Measurements from ENCODE around the gene RAF1. TPM values are rescaled to one million over a fixed set of nuclear protein-coding genes. Genes with fewer than 3 reads are reported as not detected.

RAF1 gene
- total and polyA plus RNA-seq, 2 of the 13 experiments (the other 11 are each of a cell fraction or from before 2014, with no cell fraction given) = 72.2 to 91.4 TPM

DNA sequence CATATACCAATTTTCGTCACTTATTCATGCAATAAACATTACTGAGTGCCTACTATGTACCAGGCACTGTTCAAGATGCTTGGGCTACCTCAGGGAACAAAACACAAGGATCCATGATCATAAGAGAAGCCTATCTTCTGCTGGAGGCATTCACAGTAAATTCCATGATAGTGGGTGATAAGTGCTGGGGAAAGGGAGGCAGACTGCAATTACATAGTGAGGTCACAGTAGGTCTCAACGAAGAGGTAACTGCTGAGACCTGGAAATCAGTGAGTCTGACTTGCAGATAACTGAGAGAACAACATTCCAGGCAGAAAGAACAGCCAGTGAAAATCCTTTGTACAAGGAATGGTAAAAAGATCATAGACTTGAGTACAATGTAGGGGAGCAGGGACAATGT lies 33.6 kb downstream of the RAF1 start (continued):
- no peak for TF ChIP-seq FOXK2 (IDR thresholded peaks at IDR 0.05)

DNA sequence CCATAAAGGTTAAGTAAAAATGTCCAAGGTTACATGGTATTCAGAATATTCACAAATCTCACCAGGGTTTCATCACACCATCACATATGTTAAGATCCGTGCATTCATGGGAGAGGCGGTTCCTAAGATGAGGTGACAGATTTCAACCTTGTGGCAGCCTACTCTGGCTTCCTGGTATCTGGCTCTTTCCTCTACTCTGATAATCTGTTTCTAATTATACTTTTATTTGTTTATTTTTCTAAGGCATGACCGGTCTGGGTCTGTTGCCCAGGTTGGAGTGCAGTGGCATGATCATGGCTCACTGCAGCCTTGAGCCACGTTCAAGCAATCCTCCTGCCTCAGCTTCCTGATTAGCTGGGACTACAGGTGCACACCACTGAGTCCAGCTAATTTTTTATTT lies 34.4 kb downstream of the RAF1 start:
- WGBS (ENCODE audit: low lambda C conversion rate) = 91% methylated on average over 4 of the region's 4 CpGs
- in situ Hi-C loops (cut with HindIII; ENCODE audit: extremely low pct_ligation_motif_present, low pct_unique_long_range_greater_than_20kb) (no loop called here), intact Hi-C loops (cut with micrococcal nuclease; ENCODE audit: unreplicated experiment) (loop anchor here (10.0 kb wide), 1 partner anchor 45 kb away; no protein-coding TSS in a partner anchor)
- BruUV-seq (replicated peaks) = no TSS peak
- Histone ChIP-seq H3K9me3 (ENCODE audit: low read length) (no peaks in the 10 kb centered on the region), H3K27ac (ENCODE audit: extremely low read length, insufficient read depth, low read length) (no peak overlapping the region), H3K4me2 (ENCODE audit: low read depth, low read length) (no peak overlapping the region), H3K4me3 (replicated peaks in 1 of 3; ENCODE audit: insufficient read depth in 1 of 3, low read depth in 2 of 3, low read length in 3 of 3) (no peak overlapping the region), H2AFZ (ENCODE audit: low read length) (no peak overlapping the region), H4K20me1 (ENCODE audit: insufficient read depth, low read length) (peaks cover 44% of the 10 kb centered on the region), H3K9ac (ENCODE audit: insufficient read depth, low read depth, low read length) (no peak overlapping the region), H3K36me3 (replicated peaks in 1 of 2; ENCODE audit: control insufficient read depth in 1 of 2, insufficient read depth in 2 of 2, low read length in 2 of 2) (no peaks in the 10 kb centered on the region), H3K27me3 (ENCODE audit: control insufficient read depth in 1 of 2, insufficient read depth in 2 of 2, low read length in 2 of 2) (no peaks in the 10 kb centered on the region), H3K4me1 (ENCODE audit: insufficient read depth, low read length) (peaks cover 18% of the 10 kb centered on the region; the same call in 1 of the 2 replicates), H3K79me2 (ENCODE audit: insufficient read depth, low read length) (peaks cover 90% of the 10 kb centered on the region)
- ChIA-PET POLR2A (no interaction called here), CTCF (ENCODE audit: low intra/inter-chr PET ratio, low total read pairs) (no interaction called here)
- TF ChIP-seq ZNF207 (IDR thresholded peaks at IDR 0.05; ENCODE audit: borderline replicate concordance) = no peak
- TF ChIP-seq, protein P1, sequence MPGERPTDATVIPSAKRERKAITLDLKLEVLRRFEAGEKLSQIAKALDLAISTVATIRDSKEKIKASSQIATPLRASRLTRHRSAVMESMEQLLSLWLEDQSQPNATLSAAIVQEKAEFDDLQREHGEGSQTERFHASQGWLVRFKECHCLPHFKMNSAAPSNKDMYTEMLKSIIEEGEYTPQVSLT (CRISPR knock-in tag; IDR thresholded peaks at IDR 0.05; ENCODE audit: borderline replicate concordance, low read depth) = no peak
- TF ChIP-seq HNRNPH1 (optimal IDR thresholded peaks at IDR 0.05; ENCODE audit: low read depth, low read length) = no peak
- TF ChIP-seq ARID2 (CRISPR knock-in tag; IDR thresholded peaks at IDR 0.05; ENCODE audit: borderline replicate concordance) = no peak
- TF ChIP-seq SKI (IDR thresholded peaks at IDR 0.05; ENCODE audit: partially characterized antibody) = no peak
- TF ChIP-seq, protein P2, sequence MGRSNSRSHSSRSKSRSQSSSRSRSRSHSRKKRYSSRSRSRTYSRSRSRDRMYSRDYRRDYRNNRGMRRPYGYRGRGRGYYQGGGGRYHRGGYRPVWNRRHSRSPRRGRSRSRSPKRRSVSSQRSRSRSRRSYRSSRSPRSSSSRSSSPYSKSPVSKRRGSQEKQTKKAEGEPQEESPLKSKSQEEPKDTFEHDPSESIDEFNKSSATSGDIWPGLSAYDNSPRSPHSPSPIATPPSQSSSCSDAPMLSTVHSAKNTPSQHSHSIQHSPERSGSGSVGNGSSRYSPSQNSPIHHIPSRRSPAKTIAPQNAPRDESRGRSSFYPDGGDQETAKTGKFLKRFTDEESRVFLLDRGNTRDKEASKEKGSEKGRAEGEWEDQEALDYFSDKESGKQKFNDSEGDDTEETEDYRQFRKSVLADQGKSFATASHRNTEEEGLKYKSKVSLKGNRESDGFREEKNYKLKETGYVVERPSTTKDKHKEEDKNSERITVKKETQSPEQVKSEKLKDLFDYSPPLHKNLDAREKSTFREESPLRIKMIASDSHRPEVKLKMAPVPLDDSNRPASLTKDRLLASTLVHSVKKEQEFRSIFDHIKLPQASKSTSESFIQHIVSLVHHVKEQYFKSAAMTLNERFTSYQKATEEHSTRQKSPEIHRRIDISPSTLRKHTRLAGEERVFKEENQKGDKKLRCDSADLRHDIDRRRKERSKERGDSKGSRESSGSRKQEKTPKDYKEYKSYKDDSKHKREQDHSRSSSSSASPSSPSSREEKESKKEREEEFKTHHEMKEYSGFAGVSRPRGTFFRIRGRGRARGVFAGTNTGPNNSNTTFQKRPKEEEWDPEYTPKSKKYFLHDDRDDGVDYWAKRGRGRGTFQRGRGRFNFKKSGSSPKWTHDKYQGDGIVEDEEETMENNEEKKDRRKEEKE (IDR thresholded peaks at IDR 0.05) = no peak
- TF ChIP-seq IKZF4 (CRISPR knock-in tag; IDR thresholded peaks at IDR 0.05; ENCODE audit: borderline replicate concordance, low read depth, not compliant biosample characterization) = no peak
- TF ChIP-seq ZNF337 (CRISPR knock-in tag; IDR thresholded peaks at IDR 0.05; ENCODE audit: borderline replicate concordance, low read depth) = no peak
- TF ChIP-seq ZNF644 (CRISPR knock-in tag; IDR thresholded peaks at IDR 0.05; ENCODE audit: low read depth) = no peak
- no peak for TF ChIP-seq MAFK (conservative IDR thresholded peaks at IDR 0.05 in 1 of 2, IDR thresholded peaks at IDR 0.05 in 1 of 2; ENCODE audit: low read length in 2 of 2)
- TF ChIP-seq ZNF747 (CRISPR knock-in tag; IDR thresholded peaks at IDR 0.05; ENCODE audit: borderline replicate concordance) = no peak
- no peak for TF ChIP-seq ZNF850 (CRISPR knock-in tag; conservative IDR thresholded peaks at IDR 0.05)
- TF ChIP-seq ZNF354B (CRISPR knock-in tag; IDR thresholded peaks at IDR 0.05) = no peak
- TF ChIP-seq CCDC6 (CRISPR knock-in tag; IDR thresholded peaks at IDR 0.05) = no peak
- no peak for TF ChIP-seq ZC3H13 (CRISPR knock-in tag; IDR thresholded peaks at IDR 0.05)
- TF ChIP-seq ZFP82 (CRISPR knock-in tag; IDR thresholded peaks at IDR 0.05; ENCODE audit: borderline replicate concordance) = no peak
- TF ChIP-seq MAZ (IDR thresholded peaks at IDR 0.05; ENCODE audit: borderline replicate concordance, low read depth, low read length) = no peak
- no peak for TF ChIP-seq MAZ (CRISPR knock-in tag; IDR thresholded peaks at IDR 0.05; ENCODE audit: low read depth)
- TF ChIP-seq HDAC6 (IDR thresholded peaks at IDR 0.05; ENCODE audit: low read depth, low read length) = no peak
- TF ChIP-seq, protein P3, sequence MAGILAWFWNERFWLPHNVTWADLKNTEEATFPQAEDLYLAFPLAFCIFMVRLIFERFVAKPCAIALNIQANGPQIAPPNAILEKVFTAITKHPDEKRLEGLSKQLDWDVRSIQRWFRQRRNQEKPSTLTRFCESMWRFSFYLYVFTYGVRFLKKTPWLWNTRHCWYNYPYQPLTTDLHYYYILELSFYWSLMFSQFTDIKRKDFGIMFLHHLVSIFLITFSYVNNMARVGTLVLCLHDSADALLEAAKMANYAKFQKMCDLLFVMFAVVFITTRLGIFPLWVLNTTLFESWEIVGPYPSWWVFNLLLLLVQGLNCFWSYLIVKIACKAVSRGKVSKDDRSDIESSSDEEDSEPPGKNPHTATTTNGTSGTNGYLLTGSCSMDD (CRISPR knock-in tag; IDR thresholded peaks at IDR 0.05) = no peak
- TF ChIP-seq JUN (CRISPR knock-in tag; IDR thresholded peaks at IDR 0.05) = no peak
- DNase-seq (ENCODE audit: low spot score) = no peak
- FAIRE-seq = no peak
- no peak for ATAC-seq
